WTC11 (cell line): ENCODE measurements around the gene CXCR5.

ENCODE experiments used
- AFF4 ChIP-seq: sonication (generic); formaldehyde crosslinking; IDR thresholded peaks from 2 replicates; pipeline ENCODE4 v1.8.1; 2023; ENCODE audit warnings: mild to moderate bottlenecking, missing genetic modification reagents, borderline replicate concordance
- ATF6 ChIP-seq: sonication (generic); formaldehyde crosslinking; IDR thresholded peaks from 2 replicates; pipeline ENCODE4 v1.8.1; 2023; ENCODE audit warnings: mild to moderate bottlenecking, missing genetic modification reagents
- GABPB1 ChIP-seq: sonication (generic); formaldehyde crosslinking; IDR thresholded peaks from 2 replicates; pipeline ENCODE4 v1.8.1; 2023; ENCODE audit warnings: mild to moderate bottlenecking, missing genetic modification reagents
- IRF1 ChIP-seq: sonication (generic); formaldehyde crosslinking; IDR thresholded peaks from 2 replicates; pipeline ENCODE4 v1.8.0; 2023; ENCODE audit warnings: missing genetic modification reagents
- IRF2 ChIP-seq: sonication (generic); formaldehyde crosslinking; IDR thresholded peaks from 2 replicates; pipeline ENCODE4 v1.8.0; 2022; ENCODE audit warnings: low read depth, missing genetic modification reagents, borderline replicate concordance
- MLX ChIP-seq: sonication (generic); formaldehyde crosslinking; IDR thresholded peaks from 2 replicates; pipeline ENCODE4 v1.8.1; 2023; ENCODE audit warnings: mild to moderate bottlenecking, missing genetic modification reagents, moderate library complexity
- MYBL2 ChIP-seq: sonication (generic); formaldehyde crosslinking; IDR thresholded peaks from 2 replicates; pipeline ENCODE4 v1.8.1; 2023; ENCODE audit warnings: mild to moderate bottlenecking, moderate library complexity, missing genetic modification reagents
- PRDM15 ChIP-seq: sonication (generic); formaldehyde crosslinking; IDR thresholded peaks from 2 replicates; pipeline ENCODE4 v1.8.0; 2022; ENCODE audit warnings: missing genetic modification reagents
- USF2 ChIP-seq: sonication (generic); formaldehyde crosslinking; IDR thresholded peaks from 2 replicates; pipeline ENCODE4 v1.8.1; 2023; ENCODE audit warnings: mild to moderate bottlenecking, missing genetic modification reagents, moderate library complexity
- ZNF121 ChIP-seq: sonication (generic); formaldehyde crosslinking; IDR thresholded peaks from 2 replicates; pipeline ENCODE4 v1.8.0; 2023; ENCODE audit warnings: missing genetic modification reagents
- ZNF138 ChIP-seq: sonication (generic); formaldehyde crosslinking; conservative IDR thresholded peaks from 2 replicates; pipeline ENCODE4 v1.8.1; 2022; ENCODE audit warnings: mild to moderate bottlenecking, moderate library complexity, missing genetic modification reagents
- ZNF671 ChIP-seq: fragments of 250-450 bp; sonication (Bioruptor Pico); IDR thresholded peaks from 2 replicates; pipeline ENCODE4 v1.8.0; 2021; ENCODE audit warnings: mild to moderate bottlenecking
- TF ChIP-seq, protein P1 (sequence below): fragments of 200-600 bp; IDR thresholded peaks from 2 replicates; pipeline ENCODE4 v1.8.0; 2022; ENCODE audit warnings: antibody characterized with exemption
- TF ChIP-seq, protein P2 (sequence below): sonication (generic); formaldehyde crosslinking; IDR thresholded peaks from 2 replicates; pipeline ENCODE4 v1.8.0; 2022; ENCODE audit warnings: mild to moderate bottlenecking, missing genetic modification reagents

GRCh38 chr11:118886681-118887111, 3.0 kb downstream of the CXCR5 start:
- TF ChIP-seq, protein P1, sequence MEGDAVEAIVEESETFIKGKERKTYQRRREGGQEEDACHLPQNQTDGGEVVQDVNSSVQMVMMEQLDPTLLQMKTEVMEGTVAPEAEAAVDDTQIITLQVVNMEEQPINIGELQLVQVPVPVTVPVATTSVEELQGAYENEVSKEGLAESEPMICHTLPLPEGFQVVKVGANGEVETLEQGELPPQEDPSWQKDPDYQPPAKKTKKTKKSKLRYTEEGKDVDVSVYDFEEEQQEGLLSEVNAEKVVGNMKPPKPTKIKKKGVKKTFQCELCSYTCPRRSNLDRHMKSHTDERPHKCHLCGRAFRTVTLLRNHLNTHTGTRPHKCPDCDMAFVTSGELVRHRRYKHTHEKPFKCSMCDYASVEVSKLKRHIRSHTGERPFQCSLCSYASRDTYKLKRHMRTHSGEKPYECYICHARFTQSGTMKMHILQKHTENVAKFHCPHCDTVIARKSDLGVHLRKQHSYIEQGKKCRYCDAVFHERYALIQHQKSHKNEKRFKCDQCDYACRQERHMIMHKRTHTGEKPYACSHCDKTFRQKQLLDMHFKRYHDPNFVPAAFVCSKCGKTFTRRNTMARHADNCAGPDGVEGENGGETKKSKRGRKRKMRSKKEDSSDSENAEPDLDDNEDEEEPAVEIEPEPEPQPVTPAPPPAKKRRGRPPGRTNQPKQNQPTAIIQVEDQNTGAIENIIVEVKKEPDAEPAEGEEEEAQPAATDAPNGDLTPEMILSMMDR: no peak
- TF ChIP-seq ZNF121 (CRISPR knock-in tag): no peak
- no peak for TF ChIP-seq ATF6 (CRISPR knock-in tag)
- no peak for TF ChIP-seq IRF2 (CRISPR knock-in tag)
- TF ChIP-seq ZNF138: no peak
- TF ChIP-seq MLX: no peak
- no peak for TF ChIP-seq IRF1 (CRISPR knock-in tag)
- TF ChIP-seq PRDM15 (CRISPR knock-in tag): no peak
- no peak for TF ChIP-seq ZNF671 (CRISPR knock-in tag)
- TF ChIP-seq, protein P2, sequence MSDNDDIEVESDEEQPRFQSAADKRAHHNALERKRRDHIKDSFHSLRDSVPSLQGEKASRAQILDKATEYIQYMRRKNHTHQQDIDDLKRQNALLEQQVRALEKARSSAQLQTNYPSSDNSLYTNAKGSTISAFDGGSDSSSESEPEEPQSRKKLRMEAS (CRISPR knock-in tag): no peak
- no peak for TF ChIP-seq MYBL2
- TF ChIP-seq GABPB1 (CRISPR knock-in tag): no peak
- TF ChIP-seq USF2 (CRISPR knock-in tag): no peak
- TF ChIP-seq AFF4 (CRISPR knock-in tag): no peak
